ENCODE data around the gene DGKG. TPM values are rescaled to one million over a fixed set of nuclear protein-coding genes. Genes with fewer than 3 reads are reported as not detected.

Gene DGKG
- total and polyA plus RNA-seq, 3 experiments from 2014 or later: 0.04 to 0.20 TPM; not detected in 1

GRCh38 chr3:186220365-186220764, 141.7 kb downstream of the DGKG start:
- CTCF ChIA-PET: no interaction called here
- POLR2A ChIA-PET: no interaction called here

GRCh38 chr3:186219211-186219638, 142.8 kb downstream of the DGKG start:
- H3K4me3 ChIP-seq (ENCODE audit: low read length): no peak overlapping the region
- no peaks in the 10 kb centered on the region for H3K9me3 Mint-ChIP-seq
- ChIA-PET POLR2A (no interaction called here), CTCF (no interaction called here)
- H3K27ac Mint-ChIP-seq: no peak overlapping the region
- H3K9me3 ChIP-seq (ENCODE audit: low read length): no peaks in the 10 kb centered on the region
- H3K4me3 Mint-ChIP-seq: no peak overlapping the region
- H3K4me1 Mint-ChIP-seq: peaks cover 0 to 1% (median 0%) of the 10 kb centered on the region in 3 donors
- H3K27ac ChIP-seq (ENCODE audit: low read depth, low read length): no peak overlapping the region
- DNase-seq: no peak
- no peaks in the 10 kb centered on the region for H3K27me3 ChIP-seq (ENCODE audit: insufficient read depth, low read length, poor library complexity, severe bottlenecking)
- H3K36me3 ChIP-seq (ENCODE audit: insufficient read depth, low read length): no peaks in the 10 kb centered on the region
- no peaks in the 10 kb centered on the region for H3K4me1 ChIP-seq (ENCODE audit: insufficient read depth, low read length)
- H3K27me3 Mint-ChIP-seq: peaks cover 3 to 14% of the 10 kb centered on the region in 2 donors
- no peaks in the 10 kb centered on the region for H3K36me3 Mint-ChIP-seq

More at GRCh38 chr3:186220365-186220764, 141.7 kb downstream of the DGKG start:
- H3K4me3 Mint-ChIP-seq: no peak overlapping the region
- no peaks in the 10 kb centered on the region for H3K9me3 Mint-ChIP-seq
- H3K36me3 Mint-ChIP-seq: no peaks in the 10 kb centered on the region
- H3K36me3 ChIP-seq (ENCODE audit: insufficient read depth, low read length): no peaks in the 10 kb centered on the region
- no peak overlapping the region for H3K27ac Mint-ChIP-seq
- H3K27ac ChIP-seq (ENCODE audit: low read depth, low read length): no peak overlapping the region
- peaks cover 0 to 1% (median 0%) of the 10 kb centered on the region in 3 donors for H3K4me1 Mint-ChIP-seq
- DNase-seq: no peak
- no peaks in the 10 kb centered on the region for H3K4me1 ChIP-seq (ENCODE audit: insufficient read depth, low read length)
- no peaks in the 10 kb centered on the region for H3K9me3 ChIP-seq (ENCODE audit: low read length)
- H3K27me3 ChIP-seq (ENCODE audit: insufficient read depth, low read length, poor library complexity, severe bottlenecking): no peaks in the 10 kb centered on the region
- H3K4me3 ChIP-seq (ENCODE audit: low read length): no peak overlapping the region
- H3K27me3 Mint-ChIP-seq: peaks cover 3 to 16% of the 10 kb centered on the region in 2 donors

GRCh38 chr3:186218421-186218820, 143.6 kb downstream of the DGKG start:
- Mint-ChIP-seq H3K27me3 (peaks cover 3 to 6% of the 10 kb centered on the region in 2 donors), H3K4me1 (peaks cover 0 to 1% (median 0%) of the 10 kb centered on the region in 3 donors), H3K9me3 (no peaks in the 10 kb centered on the region), H3K36me3 (no peaks in the 10 kb centered on the region), H3K27ac (no peak overlapping the region), H3K4me3 (no peak overlapping the region)
- CTCF ChIA-PET: no interaction called here
- DNase-seq: no peak
- POLR2A ChIA-PET: no interaction called here
- no peaks in the 10 kb centered on the region for H3K4me1 ChIP-seq (ENCODE audit: insufficient read depth, low read length)
- H3K9me3 ChIP-seq (ENCODE audit: low read length): no peaks in the 10 kb centered on the region
- no peaks in the 10 kb centered on the region for H3K27me3 ChIP-seq (ENCODE audit: insufficient read depth, low read length, poor library complexity, severe bottlenecking)
- no peak overlapping the region for H3K4me3 ChIP-seq (ENCODE audit: low read length)
- no peaks in the 10 kb centered on the region for H3K36me3 ChIP-seq (ENCODE audit: insufficient read depth, low read length)
- H3K27ac ChIP-seq (ENCODE audit: low read depth, low read length): no peak overlapping the region

- no peak overlapping the region for H3K27ac Mint-ChIP-seq
- Histone ChIP-seq H3K4me3 (ENCODE audit: low read length) (no peak overlapping the region), H3K27ac (ENCODE audit: low read depth, low read length) (no peak overlapping the region), H3K27me3 (ENCODE audit: insufficient read depth, low read length, poor library complexity, severe bottlenecking) (no peaks in the 10 kb centered on the region), H3K9me3 (ENCODE audit: low read length) (no peaks in the 10 kb centered on the region), H3K4me1 (ENCODE audit: insufficient read depth, low read length) (no peaks in the 10 kb centered on the region), H3K36me3 (ENCODE audit: insufficient read depth, low read length) (no peaks in the 10 kb centered on the region)
- no peak for DNase-seq
- H3K4me1 Mint-ChIP-seq: peaks cover 0 to 1% (median 0%) of the 10 kb centered on the region in 3 donors
- ChIA-PET CTCF (no interaction called here), POLR2A (no interaction called here)
- H3K9me3 Mint-ChIP-seq: no peaks in the 10 kb centered on the region
- H3K4me3 Mint-ChIP-seq: no peak overlapping the region
- H3K27me3 Mint-ChIP-seq: peaks cover 3 to 4% of the 10 kb centered on the region in 2 donors
- H3K36me3 Mint-ChIP-seq: no peaks in the 10 kb centered on the region
Observed at GRCh38 chr3:186217820-186218164, 144.2 kb downstream of the DGKG start.

- ChIA-PET CTCF (no interaction called here), POLR2A (no interaction called here)
- H3K9me3 Mint-ChIP-seq: no peaks in the 10 kb centered on the region
Observed at GRCh38 chr3:186216900-186217819, 144.9 kb downstream of the DGKG start.

GRCh38 chr3:186214670-186215069, 147.4 kb downstream of the DGKG start:
- no peaks in the 10 kb centered on the region for H3K4me1 ChIP-seq (ENCODE audit: insufficient read depth, low read length)
- Mint-ChIP-seq H3K36me3 (no peaks in the 10 kb centered on the region), H3K4me1 (peaks cover 0 to 1% (median 0%) of the 10 kb centered on the region in 3 donors), H3K4me3 (no peak overlapping the region), H3K27me3 (peaks cover 4 to 9% of the 10 kb centered on the region in 2 donors), H3K27ac (no peak overlapping the region), H3K9me3 (no peaks in the 10 kb centered on the region)
- CTCF ChIA-PET: interaction anchor here (1.3 kb wide), 1 partner anchor 11 kb away, joined by 3 read pairs; no protein-coding TSS in a partner anchor
- POLR2A ChIA-PET: no interaction called here
- no peaks in the 10 kb centered on the region for H3K36me3 ChIP-seq (ENCODE audit: insufficient read depth, low read length)
- no peaks in the 10 kb centered on the region for H3K27me3 ChIP-seq (ENCODE audit: insufficient read depth, low read length, poor library complexity, severe bottlenecking)
- no peak for DNase-seq
- no peak overlapping the region for H3K27ac ChIP-seq (ENCODE audit: low read depth, low read length)
- H3K9me3 ChIP-seq (ENCODE audit: low read length): no peaks in the 10 kb centered on the region
- H3K4me3 ChIP-seq (ENCODE audit: low read length): no peak overlapping the region

More at GRCh38 chr3:186216900-186217819, 144.9 kb downstream of the DGKG start:
- Histone ChIP-seq H3K4me3 (ENCODE audit: low read length) (no peak overlapping the region), H3K4me1 (ENCODE audit: insufficient read depth, low read length) (no peaks in the 10 kb centered on the region), H3K27ac (ENCODE audit: low read depth, low read length) (no peak overlapping the region), H3K27me3 (ENCODE audit: insufficient read depth, low read length, poor library complexity, severe bottlenecking) (no peaks in the 10 kb centered on the region), H3K9me3 (ENCODE audit: low read length) (no peaks in the 10 kb centered on the region), H3K36me3 (ENCODE audit: insufficient read depth, low read length) (no peaks in the 10 kb centered on the region)
- no peak overlapping the region for H3K4me3 Mint-ChIP-seq
- no peak for DNase-seq
- no peak overlapping the region for H3K27ac Mint-ChIP-seq
- H3K4me1 Mint-ChIP-seq: peaks cover 0 to 1% (median 0%) of the 10 kb centered on the region in 3 donors
- peaks cover under 1 to 4% of the 10 kb centered on the region in 2 donors for H3K27me3 Mint-ChIP-seq
- no peaks in the 10 kb centered on the region for H3K36me3 Mint-ChIP-seq

- no peak overlapping the region for H3K4me3 ChIP-seq (ENCODE audit: low read length)
- DNase-seq: no peak
- Mint-ChIP-seq H3K4me1 (peaks cover 0 to 1% (median 0%) of the 10 kb centered on the region in 3 donors), H3K9me3 (no peaks in the 10 kb centered on the region), H3K4me3 (no peak overlapping the region), H3K27ac (no peak overlapping the region), H3K27me3 (peaks cover 4 to 9% of the 10 kb centered on the region in 2 donors), H3K36me3 (no peaks in the 10 kb centered on the region)
- H3K4me1 ChIP-seq (ENCODE audit: insufficient read depth, low read length): no peaks in the 10 kb centered on the region
- no peaks in the 10 kb centered on the region for H3K27me3 ChIP-seq (ENCODE audit: insufficient read depth, low read length, poor library complexity, severe bottlenecking)
- H3K27ac ChIP-seq (ENCODE audit: low read depth, low read length): no peak overlapping the region
- no peaks in the 10 kb centered on the region for H3K36me3 ChIP-seq (ENCODE audit: insufficient read depth, low read length)
- H3K9me3 ChIP-seq (ENCODE audit: low read length): no peaks in the 10 kb centered on the region
- ChIA-PET POLR2A (no interaction called here), CTCF (interaction anchor here (1.3 kb wide), 1 partner anchor 11 kb away, joined by 3 read pairs; no protein-coding TSS in a partner anchor)
Observed at GRCh38 chr3:186213946-186214345, 148.1 kb downstream of the DGKG start.

- H3K27ac Mint-ChIP-seq: no peak overlapping the region
- H3K27ac ChIP-seq (ENCODE audit: low read depth, low read length): no peak overlapping the region
- no peak overlapping the region for H3K4me3 Mint-ChIP-seq
- H3K4me1 ChIP-seq (ENCODE audit: insufficient read depth, low read length): no peaks in the 10 kb centered on the region
- H3K27me3 ChIP-seq (ENCODE audit: insufficient read depth, low read length, poor library complexity, severe bottlenecking): no peaks in the 10 kb centered on the region
- H3K9me3 Mint-ChIP-seq: no peaks in the 10 kb centered on the region
- H3K36me3 ChIP-seq (ENCODE audit: insufficient read depth, low read length): no peaks in the 10 kb centered on the region
- POLR2A ChIA-PET: no interaction called here
- H3K4me3 ChIP-seq (ENCODE audit: low read length): no peak overlapping the region
- CTCF ChIA-PET: interaction anchor here (1.0 kb wide), 1 partner anchor 323 kb away, joined by 4 read pairs; no protein-coding TSS in a partner anchor
- H3K36me3 Mint-ChIP-seq: no peaks in the 10 kb centered on the region
- no peaks in the 10 kb centered on the region for H3K4me1 Mint-ChIP-seq
- peaks cover 4 to 9% of the 10 kb centered on the region in 2 donors for H3K27me3 Mint-ChIP-seq
- H3K9me3 ChIP-seq (ENCODE audit: low read length): no peaks in the 10 kb centered on the region
- DNase-seq: no peak
Observed at GRCh38 chr3:186212611-186213010, 149.4 kb downstream of the DGKG start.

Data from CD8-positive, alpha-beta memory T cell (primary cell).